K562 (cell line): ENCODE measurements around the gene SPIB. TPM values are rescaled to one million over a fixed set of nuclear protein-coding genes. Genes with fewer than 3 reads are reported as not detected.
A peak's percentile ranks its signal among the peaks of the same experiment; 100 is the strongest.

ENCODE experiments used
- ATAC-seq: fragments of 200-7000 bp; cut with Tn5 transposase; 3 replicates; pipeline ENCODE4 v1.9.1; 2020; ENCODE audit warnings: moderate library complexity
- BruUV-seq: library from RNA; stranded (reverse); fragments of 400-500 nt; replicated peaks from 2 replicates; lab custom pipeline; 2021; lab: Mats Ljungman, UMichigan
- CTCF ChIA-PET: fragments of 300-600 bp; formaldehyde crosslinking; extraction: SDS; loops from one replicate; lab custom pipeline; 2021; ENCODE audit warnings: low intra/inter-chr PET ratio; lab: Yijun Ruan, JAX
- POLR2A ChIA-PET: fragments of 300-600, 350-650 bp; sonication (Branson Sonifier 250); formaldehyde crosslinking; extraction: SDS; loops from one replicate; lab custom pipeline; 2021; ENCODE audit warnings: antibody characterized with exemption, inconsistent platforms; lab: Yijun Ruan, JAX
- DNase-seq, 4 experiments: peaks; one replicate each; pipeline versions ENCODE4 v3.0.0 to v3.0.0-alpha.2; 2011 to 2018; ENCODE audit warnings: low spot score in 3 of 4, mixed read lengths in 3 of 4; ENCODE audit errors: extremely low read depth in 1 of 4
- FAIRE-seq: peaks from 2 replicates; lab custom pipeline; 2011; peaks lifted over from hg19 to GRCh38; lab: Jason Lieb, UNC
- H2AFZ ChIP-seq: 2 replicates; pipeline ENCODE4 v1.6.0; 2011; ENCODE audit warnings: low read depth, low read length, control low read depth, inconsistent platforms
- H3K27ac ChIP-seq: fragments of 200-600 bp; 3 replicates; pipeline ENCODE4 v1.8.0; 2011; ENCODE audit warnings: low read depth, mild to moderate bottlenecking, control low read depth, inconsistent platforms, low read length, moderate library complexity, mixed read lengths; ENCODE audit errors: extremely low read depth
- H3K27me3 ChIP-seq, 2 experiments: fragments of 300-600 bp in 1 of 2; 2 replicates in 1 of 2; 3 replicates in 1 of 2; pipeline versions ENCODE4 v1.6.0 to v1.8.0; 2011; ENCODE audit warnings: inconsistent platforms in 2 of 2, low read length in 2 of 2, mild to moderate bottlenecking in 1 of 2, mixed read lengths in 1 of 2, moderate library complexity in 1 of 2; ENCODE audit not compliant: control insufficient read depth in 2 of 2, insufficient read depth in 2 of 2
- H3K36me3 ChIP-seq: fragments of 300-600 bp; 3 replicates; pipeline ENCODE4 v1.8.0; 2011; ENCODE audit warnings: mild to moderate bottlenecking, low read length, inconsistent platforms; ENCODE audit not compliant: control insufficient read depth, insufficient read depth
- H3K4me1 ChIP-seq, 2 experiments: fragments of 200-600 bp in 1 of 2; replicated peaks in 1 of 2; 2 replicates in 1 of 2; 3 replicates in 1 of 2; pipeline versions ENCODE4 v1.5.1 to v1.8.0; 2011; ENCODE audit warnings: inconsistent platforms in 2 of 2, low read length in 2 of 2, mild to moderate bottlenecking in 1 of 2, mixed read lengths in 1 of 2, moderate library complexity in 1 of 2; ENCODE audit not compliant: control insufficient read depth in 2 of 2, insufficient read depth in 2 of 2
- H3K4me2 ChIP-seq: 2 replicates; pipeline ENCODE4 v1.6.1; 2011; ENCODE audit warnings: low read length, control low read depth, inconsistent platforms, mixed read lengths; ENCODE audit not compliant: insufficient read depth
- H3K4me3 ChIP-seq: fragments of 200-600 bp; sonication (generic), shearing (Covaris generic); 2 replicates; pipeline ENCODE4 v1.5.1; 2016; ENCODE audit warnings: control low read depth, inconsistent platforms
- H3K79me2 ChIP-seq: fragments of 200-600 bp; 3 replicates; pipeline ENCODE4 v1.8.0; 2011; ENCODE audit warnings: low read length, inconsistent platforms; ENCODE audit not compliant: control insufficient read depth, insufficient read depth
- H3K9ac ChIP-seq, 2 experiments: 2 replicates each; pipeline versions ENCODE4 v1.6.0 to v1.6.1; 2011; ENCODE audit warnings: low read depth in 2 of 2, low read length in 2 of 2, control low read depth in 1 of 2, inconsistent platforms in 1 of 2, mild to moderate bottlenecking in 1 of 2, mixed read lengths in 1 of 2; ENCODE audit not compliant: insufficient read depth in 1 of 2
- H3K9me1 ChIP-seq: one replicate; pipeline ENCODE4 v1.6.0; 2011; ENCODE audit warnings: inconsistent platforms, mild to moderate bottlenecking, low read length, moderate library complexity; ENCODE audit not compliant: control insufficient read depth, insufficient read depth
- H3K9me3 ChIP-seq: replicated peaks from 2 replicates; pipeline ENCODE4 v1.5.1; 2011; ENCODE audit warnings: low read depth, low read length, inconsistent platforms; ENCODE audit not compliant: control insufficient read depth, insufficient read depth
- H4K20me1 ChIP-seq: replicated peaks from 2 replicates; pipeline ENCODE4 v1.6.1; 2011; ENCODE audit warnings: low read length, inconsistent platforms, mixed read lengths; ENCODE audit not compliant: control insufficient read depth, insufficient read depth
- CBX5 ChIP-seq: IDR thresholded peaks from 2 replicates; pipeline ENCODE4 v1.6.1; 2014; ENCODE audit warnings: low read depth, borderline replicate concordance
- CC2D1A ChIP-seq: fragments of 450-650 bp; IDR thresholded peaks from 2 replicates; pipeline ENCODE4 v1.6.1; 2017; ENCODE audit warnings: mild to moderate bottlenecking
- CEBPG ChIP-seq, 3 experiments: fragments of 200-800 bp in 1 of 3; sonication (Bioruptor generic) in 1 of 3; sonication (generic) in 1 of 3; formaldehyde crosslinking in 1 of 3; IDR thresholded peaks in 2 of 3; conservative IDR thresholded peaks in 1 of 3; 2 replicates each; pipeline versions ENCODE4 v1.6.1 to v1.8.0; 2016 to 2022; ENCODE audit warnings: missing compliant biosample characterization in 2 of 3, missing genetic modification characterization in 2 of 3, mild to moderate bottlenecking in 1 of 3, missing genetic modification reagents in 1 of 3
- DEAF1 ChIP-seq: fragments of 450-650 bp; formaldehyde crosslinking; IDR thresholded peaks from 2 replicates; pipeline ENCODE4 v1.4.0; 2020; ENCODE audit warnings: mild to moderate bottlenecking, moderate library complexity
- ELF1 ChIP-seq: fragments of 200-800 bp; sonication (Bioruptor generic); IDR thresholded peaks from 2 replicates; pipeline ENCODE4 v1.6.1; 2016; ENCODE audit warnings: missing genetic modification characterization, missing compliant biosample characterization
- HDAC1 ChIP-seq, 2 experiments: fragments of 450-650 bp; IDR thresholded peaks; 2 replicates each; pipeline ENCODE4 v1.6.1; 2016 to 2017; ENCODE audit warnings: inconsistent platforms in 1 of 2, mild to moderate bottlenecking in 1 of 2, moderate library complexity in 1 of 2
- NCOA1 ChIP-seq: fragments of 450-650 bp; IDR thresholded peaks from 2 replicates; pipeline ENCODE4 v1.6.1; 2016; ENCODE audit warnings: low read depth
- NR4A1 ChIP-seq, 2 experiments: fragments of 250-450 bp in 1 of 2; fragments of 450-650 bp in 1 of 2; sonication (Bioruptor Pico) in 1 of 2; IDR thresholded peaks; 2 replicates each; pipeline versions ENCODE4 v1.4.0 to v1.6.1; 2016 to 2020; ENCODE audit warnings: mild to moderate bottlenecking in 2 of 2, missing compliant biosample characterization in 1 of 2, missing genetic modification characterization in 1 of 2, moderate library complexity in 1 of 2
- SMAD4 ChIP-seq: fragments of 250-450 bp; sonication (Bioruptor Pico); conservative IDR thresholded peaks from 2 replicates; pipeline ENCODE4 v1.8.0; 2021; ENCODE audit warnings: inconsistent platforms, mild to moderate bottlenecking, moderate library complexity
- ZNF398 ChIP-seq: fragments of 250-450 bp; sonication (Bioruptor Pico); IDR thresholded peaks from 2 replicates; pipeline ENCODE4 v1.8.0; 2021; ENCODE audit warnings: moderate library complexity, mild to moderate bottlenecking, inconsistent platforms
- WGBS: fragments of 100-300 bp; shearing (Covaris generic); methylation state at CpG from one replicate; pipeline ENCODE4 v1.1.6; 2016; ENCODE audit warnings: low coverage, mixed read lengths; ENCODE audit not compliant: insufficient coverage; ENCODE audit errors: missing lambda C conversion rate; 5-methylcytosine and 5-hydroxymethylcytosine counted together
- in situ Hi-C: fragments of 300-500 bp; cut with MboI; formaldehyde crosslinking; loops from 4 replicates; pipeline ENCODE4 v1.15.0; 2018; ENCODE audit warnings: inconsistent platforms, mixed read lengths
- intact Hi-C: fragments of 100-400 bp; cut with micrococcal nuclease; formaldehyde crosslinking; loops from 2 replicates; pipeline ENCODE4 v1.14.2; 2022
- polyA plus RNA-seq, 8 experiments: library from polyadenylated mRNA; depleted of rRNA in 4 of 8; stranded (reverse) in 5 of 8; unstranded in 3 of 8; fragments of >200 nt; fragmentation: Nextera tagmentation in 2 of 8; fragmentation: Illumina TruSeq in 1 of 8; extraction: Ambion mirVana in 2 of 8; extraction: Trizol in 1 of 8; gene quantifications; 2 replicates each; pipeline versions ENCODE4 v1.2.1 to v1.2.3, GENCODE V29; 2011 to 2014; ENCODE audit warnings: inconsistent platforms in 1 of 8, missing spikeins in 1 of 8
- total RNA-seq, 7 experiments: library from RNA; depleted of rRNA in 6 of 7; stranded (reverse); fragments of >200 nt in 6 of 7; fragmentation: Illumina TruSeq in 2 of 7; extraction: Trizol in 2 of 7; gene quantifications; 2 replicates each; pipeline versions ENCODE4 v1.2.1 to v1.2.3, GENCODE V29; 2011 to 2021; ENCODE audit warnings: low replicate concordance in 1 of 7

Gene SPIB
- total and polyA plus RNA-seq, 9 of the 15 experiments (the other 6 are each of a cell fraction or from before 2014, with no cell fraction given): 0.06 to 1.0 (median 0.43) TPM; not detected in 1

- Histone ChIP-seq H3K9me3 (no peaks in the 10 kb centered on the region), H4K20me1 (no peaks in the 10 kb centered on the region), H3K27me3 (no peaks in the 10 kb centered on the region), H3K4me2 (no peak overlapping the region), H3K9ac (peak overlapping the region in 1 of 2 experiments; percentile 54; a peak in 1 of 4 replicates), H3K4me3 (no peak overlapping the region), H3K27ac (peak overlapping the region; percentile 100), H3K9me1 (no peaks in the 10 kb centered on the region), H3K79me2 (peaks cover 14% of the 10 kb centered on the region; the same call in 2 of the 3 replicates), H2AFZ (0 out of 2 replicates have a peak overlapping the region, but pooled peaks have one; percentile 42), H3K36me3 (no peaks in the 10 kb centered on the region), H3K4me1 (peaks cover 34 to 44% of the 10 kb centered on the region in 2 experiments)
- POLR2A ChIA-PET: interaction anchor here (1.1 to 1.4 kb wide), 2 partner anchors 11 to 12 kb away, joined by 3 to 4 read pairs; no protein-coding TSS in a partner anchor
- intact Hi-C loops (no loop called here), in situ Hi-C loops (no loop called here)
- ATAC-seq (no peak), FAIRE-seq (no peak), DNase-seq (no peak)
- WGBS: 56% methylated on average over 10 of the region's 10 CpGs
- CTCF ChIA-PET: no interaction called here
- no TSS peak for BruUV-seq
- TF ChIP-seq ELF1 (tag) (no peak), NR4A1 (CRISPR knock-in tag; IDR thresholded peaks at IDR 0.05) (no peak), NR4A1 (tag; IDR thresholded peaks at IDR 0.05) (0 out of 2 replicates have a peak, but pooled peaks have one; percentile 22), CBX5 (no peak), ZNF398 (no peak), CC2D1A (no peak), NCOA1 (no peak), DEAF1 (CRISPR knock-in tag) (no peak), CEBPG (CRISPR knock-in tag; IDR thresholded peaks at IDR 0.05) (peak; percentile 61; the same call in 1 of the 2 replicates), CEBPG (tag; conservative IDR thresholded peaks at IDR 0.05 in 1 of 2, IDR thresholded peaks at IDR 0.05 in 1 of 2) (no peak), SMAD4 (CRISPR knock-in tag) (no peak), HDAC1 (IDR thresholded peaks at IDR 0.05) (no peak)
- TF ChIP-seq, all 486 proteins: peak for 2
Measured at GRCh38 chr19:50371914-50372475, 46.7 kb upstream of the SPIB start.
